KOPT-K1 (cell line): ENCODE measurements around the gene CERS1.

ENCODE experiments used
- H3K27ac ChIP-seq: fragments of 200-600 bp; sonication (generic); 2 replicates; pipeline ENCODE4 v1.5.1; 2016; ENCODE audit warnings: antibody characterized with exemption, mild to moderate bottlenecking, low read depth, low read length; ENCODE audit not compliant: poor library complexity, severe bottlenecking
- H3K36me3 ChIP-seq: fragments of 200-600 bp; sonication (generic); 2 replicates; pipeline ENCODE4 v1.5.1; 2017; ENCODE audit warnings: antibody characterized with exemption, mild to moderate bottlenecking, low read length, moderate library complexity; ENCODE audit not compliant: insufficient read depth
- H3K9me3 ChIP-seq: fragments of 200-600 bp; sonication (generic); 2 replicates; pipeline ENCODE4 v1.5.1; 2017; ENCODE audit warnings: antibody characterized with exemption, low read length, mild to moderate bottlenecking; ENCODE audit not compliant: insufficient read depth, poor library complexity, severe bottlenecking

The CERS1 gene

DNA sequence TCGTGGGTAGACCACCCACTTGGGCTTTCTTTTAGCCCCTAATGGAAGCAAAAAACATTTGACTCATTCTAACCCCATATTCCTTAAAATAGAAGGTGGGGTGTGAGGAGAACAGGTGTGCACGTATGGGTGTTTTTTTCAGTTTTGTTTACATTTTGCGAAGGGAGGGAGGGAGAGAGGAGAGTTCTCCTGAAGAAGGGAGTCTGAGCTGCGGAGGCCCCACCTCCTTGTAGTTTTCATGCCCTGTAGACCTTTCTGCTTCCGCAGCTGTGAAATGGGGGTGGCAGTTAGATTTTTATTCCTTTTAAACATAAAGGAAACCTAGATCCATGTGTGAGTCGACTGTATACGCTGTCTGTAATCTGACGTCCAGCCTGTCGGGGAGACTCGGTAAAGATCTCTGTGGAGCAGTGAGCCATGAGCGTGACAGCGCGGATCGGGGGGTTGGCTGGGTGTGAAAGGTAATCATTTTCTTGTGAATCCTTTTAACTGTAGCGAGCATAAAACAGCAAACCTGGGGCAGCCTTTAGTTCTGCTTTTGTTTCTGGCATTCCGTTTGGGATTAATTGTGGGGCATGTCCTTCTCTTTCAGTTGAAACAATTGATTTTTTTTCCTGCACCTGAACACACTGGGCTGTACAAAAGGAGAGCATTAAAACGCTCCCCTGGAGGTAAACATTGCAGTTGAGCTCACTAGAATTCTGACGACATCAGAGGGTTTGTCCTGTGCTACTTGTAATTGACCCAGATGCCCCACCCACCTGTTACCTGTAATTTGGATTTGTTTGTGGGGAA, 61.9 kb downstream of the CERS1 start:
- Histone ChIP-seq H3K27ac (peak overlapping the region; percentile 86), H3K9me3 (no peaks in the 10 kb centered on the region), H3K36me3 (peaks cover 60% of the 10 kb centered on the region)

DNA sequence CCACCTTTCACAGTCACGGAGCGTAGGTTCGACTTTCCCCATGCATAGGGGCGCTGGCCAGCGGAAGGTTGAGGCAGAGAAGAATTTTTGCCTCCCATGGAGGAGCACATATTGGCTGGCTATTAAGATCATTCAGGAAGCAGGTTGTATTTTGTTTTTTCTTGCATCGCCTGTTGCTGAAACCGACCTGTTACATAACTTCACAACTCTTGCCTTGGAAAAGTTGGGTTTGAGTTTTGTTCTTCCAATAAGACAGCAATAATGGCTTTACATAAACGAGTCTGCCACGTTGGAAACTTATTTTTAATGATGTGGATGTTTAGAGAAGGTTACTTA, 62.8 kb downstream of the CERS1 start:
- peak overlapping the region; percentile 86 for H3K27ac ChIP-seq
- peaks cover 51% of the 10 kb centered on the region for H3K36me3 ChIP-seq
- H3K9me3 ChIP-seq = no peaks in the 10 kb centered on the region

DNA sequence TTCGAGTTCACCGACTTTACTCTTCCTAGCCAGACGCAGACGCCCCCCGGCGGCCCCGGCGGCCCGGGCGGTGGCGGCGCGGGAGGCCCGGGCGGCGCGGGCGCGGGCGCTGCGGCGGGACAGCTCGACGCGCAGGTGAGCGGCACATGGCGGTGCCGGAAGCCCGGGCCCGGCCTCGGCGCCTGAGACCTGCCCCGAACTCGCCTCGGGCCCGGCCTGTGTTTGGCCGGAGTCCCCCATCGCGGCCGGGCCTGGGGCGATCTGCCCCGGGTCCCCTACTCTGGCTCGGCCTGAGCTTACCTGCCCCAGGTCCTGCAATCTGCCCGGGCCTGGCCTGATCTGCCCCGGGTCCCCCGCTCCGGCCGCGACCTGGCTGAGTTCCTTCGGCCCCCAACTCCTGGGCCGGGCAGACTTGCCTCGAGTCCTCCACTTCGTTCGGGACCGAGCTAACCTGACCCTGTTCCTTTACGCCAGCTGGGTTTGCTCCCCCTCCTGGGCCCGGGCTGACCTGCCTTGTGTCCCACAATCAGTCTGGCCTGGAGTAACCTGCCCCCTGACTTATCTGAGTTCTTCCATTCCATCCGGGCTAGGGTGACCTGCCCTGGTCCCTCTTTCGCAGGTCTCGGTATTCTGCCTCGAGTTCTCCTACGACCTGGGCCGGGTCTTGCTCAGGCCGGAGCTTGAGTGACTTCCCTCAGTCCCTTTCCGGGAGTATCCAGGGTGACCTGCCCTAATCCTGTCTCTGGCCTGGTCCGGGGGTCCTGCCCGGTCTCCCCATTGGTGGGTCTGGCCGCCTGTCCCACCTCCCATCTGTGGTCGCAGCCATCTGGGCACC, 63.4 kb downstream of the CERS1 start:
- H3K27ac ChIP-seq = peak overlapping the region; percentile 86
- no peaks in the 10 kb centered on the region for H3K9me3 ChIP-seq
- peaks cover 45% of the 10 kb centered on the region for H3K36me3 ChIP-seq

GRCh38 chr19:18831524-18832305, 64.2 kb downstream of the CERS1 start, which contains the start of gene UPF1:
Gene UPF1, plus strand, starts transcription at chr19:18831959. Its CDS starts 251 bp downstream, at chr19:18832210.
- Histone ChIP-seq H3K36me3 (peaks cover 37% of the 10 kb centered on the region), H3K27ac (peak within 1 kb of the TSS; percentile 86), H3K9me3 (peaks cover 7% of the 10 kb centered on the region)

DNA sequence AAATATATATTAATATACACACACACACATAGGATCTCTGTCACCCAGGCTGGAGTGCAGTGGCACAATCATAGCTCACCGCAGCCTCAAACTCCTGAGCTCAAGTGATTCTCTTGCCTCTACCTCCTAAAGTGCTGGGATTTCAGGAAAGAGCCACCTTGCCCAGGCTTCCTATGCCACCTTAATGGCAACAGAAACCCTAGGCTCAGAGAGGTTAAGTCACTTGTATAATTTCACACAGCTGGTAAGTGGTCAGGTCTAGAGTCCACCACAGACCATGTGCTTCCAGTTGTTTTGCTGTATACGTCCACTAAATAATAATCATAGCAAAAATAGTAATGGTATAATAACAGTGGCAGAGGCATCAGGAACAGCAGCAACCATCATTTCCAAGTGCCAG, 65.5 kb downstream of the CERS1 start:
- H3K9me3 ChIP-seq = peaks cover 9% of the 10 kb centered on the region
- H3K27ac ChIP-seq = no peak overlapping the region
- H3K36me3 ChIP-seq = peaks cover 25% of the 10 kb centered on the region

DNA sequence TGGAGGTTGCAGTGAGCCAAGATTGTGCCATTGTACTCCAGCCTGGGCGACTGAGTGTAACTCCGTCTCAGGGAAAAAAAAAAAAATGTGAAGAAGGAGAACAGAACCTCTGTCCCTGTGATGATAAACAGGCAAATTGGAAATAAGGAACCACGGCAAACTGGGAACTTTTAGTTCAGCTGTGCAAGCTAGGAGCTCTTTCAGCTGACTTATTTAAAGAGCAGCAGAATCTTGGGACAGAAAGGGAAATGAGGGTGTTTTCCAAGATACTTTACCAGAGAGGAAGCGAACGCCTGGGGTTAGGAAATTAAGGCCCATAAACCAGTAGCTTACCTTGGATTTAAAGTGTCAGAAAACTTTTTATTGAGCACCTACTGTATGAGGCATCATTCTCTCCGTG, 67.2 kb downstream of the CERS1 start:
- peaks cover 8% of the 10 kb centered on the region for H3K36me3 ChIP-seq
- H3K27ac ChIP-seq = no peak overlapping the region
- peaks cover 9% of the 10 kb centered on the region for H3K9me3 ChIP-seq
